Testis (tissue), 2 donors: ENCODE measurements around the gene GPBP1L1.

Experiments
- POLR2A ChIP-seq: fragments of 450-650 bp; IDR thresholded peaks from one replicate; pipeline ENCODE4 v1.6.1; 2017; ENCODE audit warnings: antibody characterized with exemption, mild to moderate bottlenecking, moderate library complexity
- TF ChIP-seq, protein P1 (sequence below), 3 experiments: fragments of 450-650 bp in 2 of 3; fragments of 200-600 bp in 1 of 3; sonication (generic) in 1 of 3; IDR thresholded peaks; one replicate each; pipeline ENCODE4 v1.5.1; 2016 to 2019; ENCODE audit warnings: antibody characterized with exemption in 3 of 3, mild to moderate bottlenecking in 2 of 3, moderate library complexity in 1 of 3

DNA sequence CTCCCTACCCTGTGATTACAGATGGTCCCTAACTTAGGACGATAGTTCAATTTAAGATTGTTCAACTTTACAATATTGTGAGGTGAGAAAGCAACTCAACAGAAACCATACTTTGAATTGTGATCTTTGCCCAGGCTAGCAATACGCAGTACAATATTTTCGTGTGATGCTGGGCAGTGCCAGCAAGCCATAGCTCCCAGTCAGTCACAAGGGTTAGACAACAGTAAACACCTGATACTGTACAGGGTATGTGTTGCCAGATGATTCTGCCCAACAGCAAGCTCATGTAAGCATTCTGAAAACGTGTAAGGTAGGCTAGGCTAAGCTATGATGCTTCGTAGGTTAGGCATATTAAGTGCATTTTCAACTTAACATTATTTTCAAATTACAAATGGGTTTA lies 11.9 kb downstream of the GPBP1L1 start:
- TF ChIP-seq POLR2A, result no peak
- TF ChIP-seq, protein P1, sequence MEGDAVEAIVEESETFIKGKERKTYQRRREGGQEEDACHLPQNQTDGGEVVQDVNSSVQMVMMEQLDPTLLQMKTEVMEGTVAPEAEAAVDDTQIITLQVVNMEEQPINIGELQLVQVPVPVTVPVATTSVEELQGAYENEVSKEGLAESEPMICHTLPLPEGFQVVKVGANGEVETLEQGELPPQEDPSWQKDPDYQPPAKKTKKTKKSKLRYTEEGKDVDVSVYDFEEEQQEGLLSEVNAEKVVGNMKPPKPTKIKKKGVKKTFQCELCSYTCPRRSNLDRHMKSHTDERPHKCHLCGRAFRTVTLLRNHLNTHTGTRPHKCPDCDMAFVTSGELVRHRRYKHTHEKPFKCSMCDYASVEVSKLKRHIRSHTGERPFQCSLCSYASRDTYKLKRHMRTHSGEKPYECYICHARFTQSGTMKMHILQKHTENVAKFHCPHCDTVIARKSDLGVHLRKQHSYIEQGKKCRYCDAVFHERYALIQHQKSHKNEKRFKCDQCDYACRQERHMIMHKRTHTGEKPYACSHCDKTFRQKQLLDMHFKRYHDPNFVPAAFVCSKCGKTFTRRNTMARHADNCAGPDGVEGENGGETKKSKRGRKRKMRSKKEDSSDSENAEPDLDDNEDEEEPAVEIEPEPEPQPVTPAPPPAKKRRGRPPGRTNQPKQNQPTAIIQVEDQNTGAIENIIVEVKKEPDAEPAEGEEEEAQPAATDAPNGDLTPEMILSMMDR (IDR thresholded peaks at IDR 0.05), result no peak
